ENCODE data around the gene CLNK.

CLNK gene

DNA sequence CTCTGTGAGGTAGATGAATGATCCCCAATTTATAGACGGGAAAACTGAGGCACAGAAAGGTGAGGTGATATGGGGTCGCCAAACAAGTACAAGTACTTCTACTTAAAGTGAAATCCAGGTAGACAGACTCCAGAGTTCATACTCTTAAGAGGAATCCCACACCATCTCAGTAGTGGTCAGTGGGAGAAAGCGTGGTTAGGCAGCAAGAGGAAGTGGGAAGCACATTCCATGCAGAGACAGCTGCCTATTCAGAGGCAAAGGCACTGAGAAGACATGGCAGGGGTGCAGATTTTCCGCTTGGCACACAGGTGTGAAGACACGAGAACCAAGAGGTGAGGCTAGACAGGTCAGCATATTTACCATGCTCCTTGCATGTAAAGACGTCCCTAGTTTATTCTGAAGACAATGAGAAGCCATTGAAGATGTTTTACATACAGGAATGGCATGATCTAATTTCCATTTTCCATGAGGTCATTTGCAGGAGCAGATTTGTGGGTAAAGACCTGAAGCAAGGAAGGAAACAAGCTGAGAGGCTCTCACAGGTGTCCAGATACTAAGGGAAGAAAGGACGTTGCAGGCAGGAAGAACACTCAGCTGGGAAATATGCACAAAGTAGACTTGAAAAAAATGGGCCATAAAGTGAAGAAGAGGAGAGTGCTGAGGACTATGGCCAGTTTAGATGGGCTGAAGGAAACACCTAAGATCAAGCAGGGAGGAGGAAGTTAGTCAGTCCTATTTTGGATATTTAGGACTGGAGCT lies 17.3 kb upstream of the CLNK start:
- in situ Hi-C loops (cut with MboI; ENCODE audit: low sequenced_read_pairs), result no loop called here

DNA sequence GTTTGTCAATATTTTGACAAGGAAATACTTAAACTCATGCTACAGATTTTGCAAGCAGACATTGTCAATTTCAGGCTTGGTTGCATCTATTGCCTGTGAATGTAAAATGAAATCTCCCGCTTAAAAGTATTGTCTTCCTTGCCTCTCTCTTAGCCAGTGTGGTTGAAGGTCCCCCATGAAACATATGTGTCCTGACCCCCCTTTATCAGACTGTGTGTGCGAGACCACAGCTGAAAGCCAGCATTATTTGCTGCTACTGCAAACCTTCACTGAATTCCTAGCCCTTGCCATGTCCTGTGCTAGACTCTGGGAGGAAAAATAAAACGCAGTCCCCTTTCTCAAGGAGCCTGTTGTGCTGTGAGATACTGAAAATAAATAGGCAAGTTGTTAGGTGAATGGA lies 16.6 kb upstream of the CLNK start:
- in situ Hi-C loops (cut with MboI; ENCODE audit: low sequenced_read_pairs), result no loop called here

DNA sequence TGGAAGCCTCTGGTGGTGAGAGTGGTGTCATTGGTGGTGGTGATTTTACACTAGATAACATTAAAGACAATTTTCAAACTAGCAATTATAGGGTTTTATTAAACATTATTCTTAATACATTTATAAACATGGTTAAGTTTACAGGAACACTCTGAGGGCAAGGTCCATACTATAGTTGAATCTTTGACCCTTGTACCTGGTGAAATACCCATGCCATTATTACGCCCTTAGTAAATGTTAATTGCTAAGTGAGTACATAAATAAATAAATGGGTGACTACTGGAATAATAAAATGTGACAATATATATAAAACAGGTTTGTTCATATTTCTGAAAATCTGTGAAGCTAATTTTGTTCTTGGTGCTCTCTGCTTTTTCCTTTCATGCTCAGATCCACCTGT lies 13.6 kb upstream of the CLNK start:
- in situ Hi-C loops (cut with MboI; ENCODE audit: low sequenced_read_pairs), result no loop called here

DNA sequence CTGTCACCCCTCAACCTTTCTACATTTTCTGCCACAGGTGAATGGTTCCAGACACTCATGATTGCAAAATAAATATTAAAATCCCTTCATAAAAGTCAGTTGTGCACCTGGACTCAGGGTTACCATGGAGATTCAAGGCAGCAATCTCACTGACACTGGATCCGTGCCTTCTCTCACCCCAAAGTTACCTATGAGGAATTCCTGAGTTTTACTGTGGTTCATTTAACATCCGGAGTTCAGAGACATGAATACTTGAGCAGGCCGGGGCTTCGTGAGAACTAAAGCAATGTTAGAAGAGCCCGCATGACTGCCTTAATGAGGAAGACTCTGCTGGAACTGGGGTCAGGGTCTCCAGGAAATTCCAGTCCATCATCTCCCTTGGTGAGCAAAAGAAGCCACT lies 12.5 kb upstream of the CLNK start:
- in situ Hi-C loops (cut with MboI; ENCODE audit: low sequenced_read_pairs), result no loop called here

DNA sequence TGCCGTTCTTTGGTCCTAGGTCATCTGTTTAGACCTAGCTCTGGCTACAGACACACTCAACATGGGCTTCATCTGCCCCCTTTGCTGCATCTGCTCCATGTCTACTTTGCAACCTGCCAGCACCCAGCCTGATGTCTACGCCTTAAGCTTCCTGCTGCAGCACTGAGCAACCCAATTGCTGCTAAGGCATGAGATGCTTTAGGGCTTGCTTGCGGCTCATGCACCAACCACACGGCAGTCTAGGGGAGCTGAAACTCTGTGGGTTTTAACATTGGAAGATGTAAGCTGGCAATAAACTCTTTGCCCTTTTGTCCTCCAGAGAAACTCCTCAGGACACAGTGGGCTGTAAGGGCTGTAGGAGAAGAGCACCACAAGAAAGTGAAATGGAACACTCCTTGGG lies 11.7 kb upstream of the CLNK start:
- in situ Hi-C loops (cut with MboI; ENCODE audit: low sequenced_read_pairs), result no loop called here

DNA sequence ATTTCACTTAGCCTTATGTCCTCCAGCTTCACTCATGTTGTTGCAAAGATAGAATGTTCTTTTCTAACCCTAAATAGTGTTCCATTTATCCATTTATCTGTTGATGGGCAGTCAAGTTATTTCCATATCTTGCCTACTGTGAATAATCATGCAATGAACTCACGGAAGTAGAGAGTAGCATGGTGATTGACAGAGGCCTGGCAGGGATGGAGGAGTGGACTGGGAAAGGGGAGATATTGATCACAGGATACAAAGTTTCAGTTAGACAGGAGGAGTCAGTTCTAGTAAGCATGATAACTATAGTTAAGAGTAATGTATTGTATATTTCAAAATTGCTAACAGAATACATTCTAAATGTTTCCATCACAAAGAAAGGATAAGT lies 10.3 kb upstream of the CLNK start:
- in situ Hi-C loops (cut with MboI; ENCODE audit: low sequenced_read_pairs), result no loop called here

DNA sequence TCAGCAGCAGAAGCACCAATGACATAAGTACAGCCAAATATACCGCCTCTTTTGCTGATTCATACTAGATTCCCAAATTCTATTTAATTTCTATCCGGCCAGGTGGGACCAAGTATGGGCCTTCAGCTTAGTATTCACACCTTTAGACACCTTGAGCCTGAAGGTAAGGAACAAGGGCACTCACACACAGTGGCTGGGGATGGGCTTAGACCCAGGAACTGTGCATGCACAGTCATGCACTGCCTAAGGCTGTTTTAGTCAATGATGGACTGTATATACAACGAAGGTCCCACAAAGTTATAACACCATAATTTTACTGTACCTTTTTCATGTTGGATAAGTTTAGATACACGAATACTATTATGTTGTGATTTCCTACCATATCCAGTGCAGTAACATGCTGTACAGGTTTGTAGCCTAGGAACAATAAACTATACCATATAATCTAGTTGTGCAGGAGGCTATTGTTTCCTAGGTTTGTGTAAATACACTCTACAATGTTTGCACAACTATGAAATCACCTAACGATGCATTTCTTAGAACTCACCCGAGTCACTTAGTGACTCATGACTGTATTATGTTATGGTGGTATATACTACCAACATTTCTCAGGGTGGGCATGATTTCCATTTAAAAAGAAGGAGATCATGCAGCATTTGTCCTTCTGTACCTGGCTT lies 9.7 kb upstream of the CLNK start:
- in situ Hi-C loops (cut with MboI; ENCODE audit: low sequenced_read_pairs), result no loop called here

DNA sequence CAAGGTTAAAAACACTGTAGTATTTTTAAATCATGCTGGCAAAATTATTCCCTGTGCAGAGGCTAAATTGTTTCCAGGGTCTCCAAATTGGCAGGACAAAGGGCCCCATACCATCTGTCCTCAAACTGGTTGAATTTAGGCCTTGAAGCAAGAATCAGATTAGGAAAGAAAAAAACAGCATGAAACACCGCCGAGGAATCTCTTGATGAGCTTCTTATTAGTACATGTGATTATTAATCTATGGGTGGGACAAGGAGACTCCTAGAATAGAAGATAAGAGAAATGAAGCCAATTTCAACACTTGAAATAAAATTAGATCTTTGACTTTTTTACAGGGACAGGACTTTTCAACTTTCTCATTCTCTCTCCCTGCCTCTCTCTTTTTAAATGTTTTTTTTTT lies 7.1 kb upstream of the CLNK start:
- in situ Hi-C loops (cut with MboI; ENCODE audit: low sequenced_read_pairs), result no loop called here

DNA sequence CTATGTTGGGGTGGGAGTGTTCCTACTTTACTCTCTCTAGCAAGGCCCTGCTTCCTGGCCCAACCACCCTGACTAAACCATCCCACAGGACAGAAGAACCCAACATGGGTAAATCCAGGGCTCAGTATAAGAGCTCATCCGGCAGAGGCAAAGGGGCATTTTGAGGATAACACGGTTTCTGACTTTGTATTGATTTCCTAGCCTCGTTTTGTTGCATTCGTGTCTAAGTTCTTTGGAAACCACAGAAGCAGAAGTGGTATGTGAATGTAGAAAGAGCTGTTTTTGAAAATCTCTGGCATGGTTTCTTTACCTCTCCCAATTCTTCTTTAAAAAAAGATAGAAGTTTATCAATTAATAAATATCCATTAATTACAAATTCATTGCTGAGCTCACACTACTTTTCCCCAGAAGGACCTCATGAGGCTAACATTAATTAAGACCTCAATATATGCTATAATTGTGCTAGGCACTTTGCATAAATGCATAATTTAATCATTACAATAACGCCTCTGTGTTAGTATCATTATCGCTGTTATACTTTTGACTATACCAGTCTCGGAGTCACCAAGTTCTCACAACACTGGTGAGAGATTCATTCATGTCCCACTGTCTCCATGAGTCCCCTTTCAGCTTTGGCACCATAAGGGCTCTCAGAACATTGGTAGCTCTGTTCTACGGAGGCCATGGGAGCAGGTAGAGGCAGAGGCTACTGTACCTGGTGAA lies 5.8 kb upstream of the CLNK start:
- in situ Hi-C loops (cut with MboI; ENCODE audit: low sequenced_read_pairs), result no loop called here

DNA sequence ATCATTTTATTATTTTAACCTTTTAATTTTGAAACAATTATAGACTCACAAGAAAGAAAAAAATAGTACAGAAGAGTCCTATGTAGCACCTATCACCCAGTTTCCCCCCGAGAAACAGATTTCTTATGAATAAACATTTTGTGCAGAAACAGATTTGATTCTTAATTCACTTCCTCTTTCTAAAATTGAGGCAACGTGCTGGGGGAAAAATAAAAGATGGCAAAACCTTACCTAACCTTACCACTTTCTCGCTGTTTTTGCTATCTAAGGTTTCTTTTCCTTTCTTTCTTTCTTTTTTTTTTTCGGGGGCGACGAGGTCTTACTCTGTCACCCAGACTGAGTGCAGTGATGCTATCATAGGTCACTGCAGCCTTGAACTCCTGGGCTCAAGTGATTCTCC lies 4.3 kb upstream of the CLNK start:
- in situ Hi-C loops (cut with MboI; ENCODE audit: low sequenced_read_pairs), result no loop called here

DNA sequence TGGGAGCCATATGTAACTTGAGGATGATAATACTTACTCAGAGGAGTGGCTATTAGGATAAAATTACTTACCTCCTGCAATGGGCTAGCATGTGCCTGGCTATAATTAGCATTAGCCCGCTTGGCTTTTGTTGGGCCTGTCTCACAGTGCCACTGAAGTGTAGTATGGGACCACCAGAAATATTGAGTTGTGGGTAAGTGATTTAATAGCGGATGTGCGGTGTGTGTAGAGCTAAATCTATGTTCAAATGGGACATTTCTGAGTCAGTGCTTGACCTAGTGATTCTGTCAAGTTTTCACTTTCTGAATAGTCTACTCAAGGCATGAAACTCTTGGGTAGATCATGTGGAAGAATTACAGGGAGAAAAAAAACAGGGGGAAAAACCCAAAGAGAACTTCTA lies 3.5 kb upstream of the CLNK start:
- in situ Hi-C loops (cut with MboI; ENCODE audit: low sequenced_read_pairs), result no loop called here

DNA sequence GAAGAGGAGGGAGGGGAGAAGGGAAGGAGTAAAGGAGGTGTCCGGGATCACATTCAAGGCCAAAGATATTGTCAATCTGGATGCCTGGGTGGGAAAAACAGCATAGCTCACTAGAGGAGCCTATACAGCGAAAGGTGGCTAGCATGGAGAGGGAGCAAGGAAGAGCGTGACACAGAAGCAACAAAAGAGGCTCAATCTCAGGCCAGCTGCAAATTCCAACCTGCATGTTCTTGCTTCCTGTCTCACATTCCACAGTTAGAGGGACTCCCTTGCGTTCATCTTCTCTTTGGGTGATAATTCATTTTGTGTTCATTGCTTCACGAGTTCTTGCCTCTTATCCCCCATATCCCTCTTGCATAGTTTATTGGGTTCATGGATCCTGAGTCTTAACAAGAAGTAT lies 3.0 kb upstream of the CLNK start:
- in situ Hi-C loops (cut with MboI; ENCODE audit: low sequenced_read_pairs), result no loop called here

DNA sequence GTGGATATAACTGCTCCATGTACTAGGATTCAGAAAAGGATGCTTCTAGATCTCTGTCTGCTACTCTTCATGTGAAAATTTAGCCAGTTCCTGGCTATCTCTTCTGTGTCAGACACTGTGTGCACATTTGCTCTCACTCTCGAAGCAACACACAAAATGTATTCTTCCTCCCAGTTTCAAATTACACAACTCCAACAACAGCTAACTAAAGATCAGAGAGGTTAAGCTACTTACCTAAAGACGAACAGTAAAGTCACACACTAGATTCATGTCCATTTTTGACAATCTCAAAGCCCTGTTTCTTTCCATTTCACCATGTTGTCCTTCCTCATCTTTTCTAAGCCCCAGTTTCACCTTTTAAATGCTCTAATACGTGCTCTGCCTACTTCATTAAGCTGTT lies 2.2 kb downstream of the CLNK start:
- in situ Hi-C loops (cut with MboI; ENCODE audit: low sequenced_read_pairs), result no loop called here

DNA sequence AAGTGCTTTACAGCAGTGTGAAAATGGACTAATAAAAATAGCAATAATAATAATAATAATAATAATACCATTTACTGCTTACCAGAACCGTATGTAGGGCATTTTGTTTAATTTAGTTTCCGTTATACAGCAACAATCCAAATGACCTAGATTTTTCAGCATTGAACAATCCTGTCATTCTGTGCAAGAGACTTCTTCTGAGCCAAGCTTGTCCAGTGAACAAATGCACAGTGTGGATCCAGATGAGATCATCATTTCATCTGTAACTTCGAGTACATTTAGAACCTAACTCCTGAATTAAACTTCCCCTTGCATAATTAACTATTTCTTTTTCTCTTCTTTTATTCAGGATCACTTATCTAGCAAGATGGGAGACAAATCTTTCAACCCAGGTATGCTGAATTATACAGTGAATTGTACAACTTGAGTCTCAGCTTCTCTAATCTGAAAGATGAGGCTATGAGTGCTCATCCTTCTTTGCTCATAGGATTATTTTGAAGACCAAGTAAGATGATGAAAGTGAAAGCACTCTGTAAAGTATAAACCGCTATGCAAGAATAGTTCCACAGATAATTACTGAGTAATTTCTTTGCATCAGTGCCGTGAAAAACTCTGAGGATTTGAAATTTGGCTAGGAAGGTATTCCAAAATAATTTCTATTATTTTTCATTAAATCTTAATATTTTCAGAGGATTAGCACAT lies 6.6 kb downstream of the CLNK start:
- in situ Hi-C loops (cut with MboI; ENCODE audit: low sequenced_read_pairs), result no loop called here

DNA sequence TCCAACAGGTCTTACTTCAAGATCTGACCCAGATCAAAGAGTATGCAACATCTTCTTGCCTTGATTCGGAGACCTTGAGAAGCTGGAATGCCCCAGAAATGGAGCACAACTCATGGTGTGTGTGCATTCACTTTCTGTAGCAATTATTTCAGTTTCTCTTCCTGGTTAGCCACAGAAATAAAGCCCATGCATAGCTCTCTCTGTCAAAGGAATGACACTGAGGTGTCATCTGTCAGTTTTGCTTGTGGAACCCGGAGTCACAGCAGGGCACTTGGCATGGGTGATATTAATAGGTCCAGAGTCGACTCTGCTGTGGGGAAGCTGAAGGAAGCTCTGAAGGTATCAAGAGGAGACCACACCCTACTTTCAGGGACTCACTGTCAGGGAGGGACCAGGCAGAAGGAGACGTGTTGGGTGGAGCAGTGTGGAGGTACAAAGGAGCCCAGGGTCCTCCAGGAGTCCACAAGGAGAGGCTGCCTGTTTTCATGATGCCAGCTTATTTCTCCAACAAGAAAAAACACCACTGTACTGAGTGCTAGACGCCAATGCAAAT lies 10.7 kb downstream of the CLNK start:
- in situ Hi-C loops (cut with MboI; ENCODE audit: low sequenced_read_pairs), result no loop called here

DNA sequence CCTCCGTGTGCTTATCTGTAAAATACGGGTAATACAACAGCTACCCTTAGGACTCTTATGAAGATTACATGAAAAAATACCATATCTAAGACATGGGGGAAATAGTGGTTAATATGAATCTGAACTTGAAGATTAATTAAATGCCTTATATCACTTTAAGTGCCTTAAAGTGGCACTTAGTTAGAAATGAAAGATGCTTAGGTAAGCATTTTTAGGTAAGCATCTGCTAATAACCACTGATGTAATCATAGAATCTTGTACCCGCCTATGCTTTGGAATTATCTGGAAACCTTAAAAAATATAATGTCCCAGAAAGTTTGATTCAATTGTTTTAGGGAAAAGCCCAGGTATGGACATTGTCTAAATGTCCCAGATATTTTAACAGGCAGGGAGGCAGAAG lies 12.2 kb downstream of the CLNK start:
- in situ Hi-C loops (cut with MboI; ENCODE audit: low sequenced_read_pairs), result no loop called here

DNA sequence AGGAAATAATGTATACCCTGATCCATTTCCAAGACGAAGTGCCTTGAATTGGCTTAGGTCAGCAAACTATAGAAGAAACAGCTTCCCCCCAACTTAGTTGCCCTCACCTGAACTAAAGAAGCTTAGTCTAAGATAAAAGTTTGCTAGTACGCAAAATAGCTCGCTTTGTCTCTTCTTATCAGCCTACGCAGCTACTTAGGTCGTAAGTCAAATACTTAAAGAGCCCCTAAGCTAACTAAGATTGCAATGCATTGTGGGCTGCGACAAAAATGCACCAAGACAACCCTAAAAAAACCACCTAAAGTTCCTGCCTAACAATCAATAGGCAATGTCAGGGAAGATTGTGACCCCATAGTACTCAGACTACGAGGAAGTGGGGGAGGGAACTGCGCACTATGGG lies 12.8 kb downstream of the CLNK start:
- in situ Hi-C loops (cut with MboI; ENCODE audit: low sequenced_read_pairs), result no loop called here

DNA sequence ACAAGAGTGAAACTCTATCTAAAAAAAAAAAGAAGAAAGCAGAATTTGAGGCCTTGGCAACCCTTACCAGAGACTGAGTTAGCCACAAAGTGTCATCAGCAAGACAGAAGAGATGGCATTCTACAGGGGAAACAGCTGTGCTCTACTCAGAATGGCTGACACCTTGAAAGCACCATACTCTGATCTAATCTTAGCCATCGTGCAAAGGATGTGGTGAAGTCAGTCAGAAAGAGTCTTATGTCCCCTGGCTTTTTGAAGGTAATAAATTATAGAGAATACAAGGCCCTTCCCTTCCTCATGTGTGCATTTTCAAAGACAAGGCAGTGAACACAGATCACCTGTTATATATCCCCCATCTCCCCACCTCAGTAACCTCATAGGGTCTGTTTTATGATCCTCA lies 13.2 kb downstream of the CLNK start:
- in situ Hi-C loops (cut with MboI; ENCODE audit: low sequenced_read_pairs), result no loop called here

DNA sequence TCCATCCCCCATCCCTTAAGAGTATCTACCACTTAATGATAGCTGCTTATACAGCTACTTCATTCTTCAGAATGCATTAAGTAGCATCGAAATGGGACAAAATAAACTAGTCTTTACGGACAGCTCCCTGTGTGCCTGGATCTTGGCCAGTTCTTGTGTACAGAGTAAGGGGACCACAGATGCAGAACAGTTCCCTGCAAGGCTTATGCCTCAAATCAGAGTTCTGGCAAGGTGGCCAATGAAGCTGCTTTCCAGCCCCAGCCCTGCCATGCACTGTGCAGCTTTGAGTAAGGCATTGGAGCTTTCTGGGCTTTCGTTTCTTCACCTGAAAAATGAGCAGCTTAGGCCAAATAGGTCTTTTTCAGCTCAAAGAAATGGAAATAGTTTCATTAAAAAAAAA lies 14.2 kb downstream of the CLNK start:
- in situ Hi-C loops (cut with MboI; ENCODE audit: low sequenced_read_pairs), result no loop called here

DNA sequence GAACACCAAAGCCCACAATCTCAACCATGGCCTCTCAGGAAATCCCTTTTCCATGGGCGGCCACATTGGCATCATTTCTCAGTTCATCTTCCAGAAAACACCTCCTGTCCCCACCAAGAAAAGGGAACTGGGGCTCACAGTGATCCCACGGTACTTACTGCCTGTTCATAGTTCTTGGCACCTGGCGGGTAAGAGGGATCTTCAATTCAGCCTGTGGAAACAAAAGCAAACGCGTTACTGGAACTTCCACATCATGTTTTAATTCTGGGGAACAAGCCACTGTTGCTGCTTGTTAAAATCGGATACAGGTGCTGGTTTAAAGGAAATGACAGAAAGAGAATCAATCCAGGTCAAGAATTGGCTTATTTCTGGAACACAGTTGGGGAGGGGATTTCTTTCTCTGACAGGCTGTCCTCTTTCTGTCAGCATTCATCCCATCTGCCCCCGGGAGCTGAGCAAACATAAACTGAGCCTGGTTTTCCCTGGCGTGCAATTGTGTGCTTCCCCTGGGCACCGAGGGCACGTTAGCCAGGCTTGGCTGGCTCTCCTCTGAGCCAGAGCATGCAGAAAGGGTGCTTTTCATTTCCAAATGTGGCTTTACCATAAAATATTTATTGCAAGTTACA lies 16.8 kb downstream of the CLNK start:
- in situ Hi-C loops (cut with MboI; ENCODE audit: low sequenced_read_pairs), result no loop called here

DNA sequence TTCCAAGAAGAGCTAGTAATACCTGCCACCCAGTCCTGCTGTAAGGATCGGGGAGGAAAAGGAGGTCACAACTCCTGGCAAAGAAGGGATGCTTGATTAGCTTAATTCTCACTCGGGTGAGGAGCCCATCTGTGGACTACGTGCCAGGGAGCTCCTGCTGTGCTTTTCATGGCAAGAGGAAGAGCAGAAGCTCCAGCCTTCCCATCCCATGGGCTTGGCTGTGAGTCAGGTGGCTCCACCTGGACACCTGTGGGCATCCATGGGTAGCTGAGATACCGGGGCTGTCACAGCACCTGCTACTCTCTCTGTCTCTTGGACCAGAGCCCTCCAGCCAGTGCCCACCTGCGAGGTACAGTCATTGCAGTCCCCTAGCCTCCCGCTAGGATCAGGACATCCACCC lies 18.0 kb downstream of the CLNK start:
- in situ Hi-C loops (cut with MboI; ENCODE audit: low sequenced_read_pairs), result no loop called here
